SK-N-SH (cell line): ENCODE data around the gene TPSG1. TPM values are rescaled to one million over a fixed set of nuclear protein-coding genes. Genes with fewer than 3 reads are reported as not detected.

ENCODE experiments used
- CTCF ChIA-PET: fragments of 300-600, 350-600 bp; formaldehyde crosslinking; extraction: SDS; loops from one replicate; lab custom pipeline; 2021; lab: Yijun Ruan, JAX
- POLR2A ChIA-PET: fragments of 350-600 bp; sonication (Branson Sonifier 250); formaldehyde crosslinking; extraction: SDS; loops from one replicate; lab custom pipeline; 2020; ENCODE audit warnings: antibody characterized with exemption, inconsistent platforms; lab: Yijun Ruan, JAX
- DNase-seq: peaks from one replicate; pipeline ENCODE4 v3.0.0; 2012
- H2AFZ ChIP-seq: fragments of 200-600 bp; sonication (generic); 2 replicates; pipeline ENCODE4 v1.8.1; 2016; ENCODE audit warnings: antibody characterized with exemption, mild to moderate bottlenecking, low read depth
- H3F3A ChIP-seq: fragments of 200-600 bp; sonication (generic); replicated peaks from 2 replicates; pipeline ENCODE3; 2016; ENCODE audit warnings: antibody characterized with exemption, mild to moderate bottlenecking; ENCODE audit not compliant: insufficient read depth
- H3K27ac ChIP-seq, 2 experiments: fragments of 200-500 bp in 1 of 2; fragments of 200-600 bp in 1 of 2; sonication (Bioruptor generic) in 1 of 2; sonication (generic), shearing (Covaris generic) in 1 of 2; 2 replicates each; pipeline versions ENCODE4 v1.5.1 to v1.6.1; 2014 to 2016; ENCODE audit warnings: low read depth in 2 of 2, inconsistent platforms in 1 of 2, low read length in 1 of 2, mild to moderate bottlenecking in 1 of 2, mixed read lengths in 1 of 2
- H3K27me3 ChIP-seq: fragments of 200-600 bp; sonication (generic), shearing (Covaris generic); 2 replicates; pipeline ENCODE4 v1.6.1; 2016; ENCODE audit warnings: mixed run types; ENCODE audit not compliant: insufficient read depth
- H3K36me3 ChIP-seq, 2 experiments: fragments of 200-500 bp in 1 of 2; fragments of 200-600 bp in 1 of 2; sonication (Bioruptor generic) in 1 of 2; sonication (generic) in 1 of 2; replicated peaks in 1 of 2; 2 replicates each; pipeline versions ENCODE3 to v1.5.1; 2014 to 2016; ENCODE audit warnings: low read length in 1 of 2, mild to moderate bottlenecking in 1 of 2; ENCODE audit not compliant: insufficient read depth in 2 of 2, control insufficient read depth in 1 of 2
- H3K4me1 ChIP-seq, 2 experiments: fragments of 200-500 bp in 1 of 2; fragments of 200-600 bp in 1 of 2; sonication (Bioruptor generic) in 1 of 2; sonication (generic), shearing (Covaris generic) in 1 of 2; 2 replicates each; pipeline versions ENCODE4 v1.5.1 to v1.6.1; 2014 to 2016; ENCODE audit warnings: low read depth in 1 of 2, low read length in 1 of 2, mixed run types in 1 of 2; ENCODE audit not compliant: insufficient read depth in 2 of 2, control insufficient read depth in 1 of 2
- H3K4me2 ChIP-seq: fragments of 200-600 bp; sonication (generic), shearing (Covaris generic); 2 replicates; pipeline ENCODE4 v1.6.1; 2017; ENCODE audit warnings: mixed run types
- H3K4me3 ChIP-seq, 2 experiments: fragments of 200-500 bp in 1 of 2; fragments of 200-600 bp in 1 of 2; sonication (Bioruptor generic) in 1 of 2; sonication (generic), shearing (Covaris generic) in 1 of 2; 2 replicates each; pipeline versions ENCODE4 v1.5.1 to v1.8.1; 2014 to 2016; ENCODE audit warnings: low read depth in 2 of 2, inconsistent platforms in 1 of 2, low read length in 1 of 2, mild to moderate bottlenecking in 1 of 2, mixed read lengths in 1 of 2, moderate library complexity in 1 of 2
- H3K79me2 ChIP-seq: fragments of 200-600 bp; sonication (generic); 2 replicates; pipeline ENCODE4 v1.8.1; 2017; ENCODE audit warnings: mild to moderate bottlenecking; ENCODE audit not compliant: insufficient read depth
- H3K9ac ChIP-seq: fragments of 200-600 bp; sonication (generic); 2 replicates; pipeline ENCODE4 v1.6.1; 2017; ENCODE audit warnings: mixed run types
- H3K9me2 ChIP-seq: fragments of 200-600 bp; sonication (generic); 2 replicates; pipeline ENCODE4 v1.6.1; 2017; ENCODE audit warnings: mixed run types
- H3K9me3 ChIP-seq: fragments of 200-600 bp; sonication (generic); 2 replicates; pipeline ENCODE4 v1.6.1; 2017; ENCODE audit warnings: mixed run types, mild to moderate bottlenecking, moderate library complexity
- H4K20me1 ChIP-seq: fragments of 200-600 bp; sonication (generic); 2 replicates; pipeline ENCODE4 v1.6.1; 2017; ENCODE audit warnings: mild to moderate bottlenecking, mixed run types; ENCODE audit not compliant: insufficient read depth
- CHD2 ChIP-seq: fragments of 150-350 bp; IDR thresholded peaks from 2 replicates; pipeline ENCODE4 v1.6.1; 2018; ENCODE audit warnings: low read length; ENCODE audit not compliant: partially characterized antibody
- EP300 ChIP-seq, 2 experiments: IDR thresholded peaks; 2 replicates each; pipeline versions ENCODE4 v1.4.0 to v1.6.1; 2012; ENCODE audit warnings: borderline replicate concordance in 1 of 2, low read depth in 1 of 2, low read length in 1 of 2
- EZH2phosphoT487 ChIP-seq: fragments of 200-600 bp; sonication (generic); IDR thresholded peaks from 2 replicates; pipeline ENCODE4 v1.6.1; 2017; ENCODE audit warnings: low read depth, mixed run types, mild to moderate bottlenecking, antibody characterized with exemption, moderate library complexity, borderline replicate concordance
- REST ChIP-seq: IDR thresholded peaks from 2 replicates; pipeline ENCODE4 v1.6.1; 2012; ENCODE audit warnings: mild to moderate bottlenecking, low read depth, low read length, moderate library complexity
- TAF1 ChIP-seq: IDR thresholded peaks from 2 replicates; pipeline ENCODE4 v1.6.1; 2012; ENCODE audit warnings: low read depth, mild to moderate bottlenecking, low read length, moderate library complexity, borderline replicate concordance
- TCF12 ChIP-seq: IDR thresholded peaks from 2 replicates; pipeline ENCODE4 v1.4.0; 2012
- USF2 ChIP-seq: fragments of 150-350 bp; IDR thresholded peaks from 2 replicates; pipeline ENCODE4 v1.6.1; 2017; ENCODE audit warnings: antibody characterized with exemption, low read length, low read depth, borderline replicate concordance
- WGBS: methylation state at CpG from one replicate; pipeline ENCODE4 v1.1.6; 2017; ENCODE audit warnings: low lambda C conversion rate; 5-methylcytosine and 5-hydroxymethylcytosine counted together
- polyA plus RNA-seq, 3 experiments: library from polyadenylated mRNA; depleted of rRNA; stranded (reverse); fragments of >200 nt; gene quantifications; 2 replicates each; pipeline ENCODE4 v1.2.3, GENCODE V29; 2012

The TPSG1 gene
- polyA plus RNA-seq, 1 of the 3 experiments (the other 2 are of a cell fraction): not detected

- Histone ChIP-seq H3K9ac (no peak overlapping the region), H3K4me2 (no peak overlapping the region), H3K4me3 (no peak overlapping the region), H3K27me3 (peaks cover 60% of the 10 kb centered on the region), H3K9me2 (no peaks in the 10 kb centered on the region), H3K79me2 (no peaks in the 10 kb centered on the region), H2AFZ (no peak overlapping the region), H3K9me3 (no peaks in the 10 kb centered on the region), H3F3A (peaks cover 10% of the 10 kb centered on the region), H3K4me1 (peaks cover 0 to 2% of the 10 kb centered on the region in 2 experiments; a peak in 1 of 4 replicates), H3K36me3 (no peaks in the 10 kb centered on the region), H4K20me1 (no peaks in the 10 kb centered on the region), H3K27ac (no peak overlapping the region)
- no peak for TF ChIP-seq REST
- TF ChIP-seq CHD2: no peak
- TF ChIP-seq EP300 (IDR thresholded peaks at IDR 0.05; ENCODE audit: borderline replicate concordance in 1 of 2, low read depth in 1 of 2, low read length in 1 of 2): no peak
- TF ChIP-seq EZH2phosphoT487: no peak
- TF ChIP-seq USF2: no peak
- DNase-seq: no peak
- POLR2A ChIA-PET: no interaction called here
- 45% methylated on average over 3 of the region's 15 CpGs for WGBS
- CTCF ChIA-PET: no interaction called here
Observed at GRCh38 chr16:1263591-1264344, 38.7 kb upstream of the TPSG1 start.

- 47% methylated on average over 2 of the region's 9 CpGs for WGBS
- CTCF ChIA-PET: no interaction called here
- Histone ChIP-seq H2AFZ (no peak overlapping the region), H4K20me1 (no peaks in the 10 kb centered on the region), H3K9me3 (no peaks in the 10 kb centered on the region), H3K4me1 (peaks cover 0 to 2% of the 10 kb centered on the region in 2 experiments; a peak in 1 of 4 replicates), H3K36me3 (no peaks in the 10 kb centered on the region), H3K79me2 (no peaks in the 10 kb centered on the region), H3K9ac (no peak overlapping the region), H3K4me2 (no peak overlapping the region), H3K27me3 (peaks cover 57% of the 10 kb centered on the region), H3F3A (peaks cover 10% of the 10 kb centered on the region), H3K27ac (no peak overlapping the region), H3K4me3 (no peak overlapping the region), H3K9me2 (no peaks in the 10 kb centered on the region)
- POLR2A ChIA-PET: no interaction called here
- TF ChIP-seq TCF12: no peak
- TF ChIP-seq TAF1: no peak
- no peak for DNase-seq
Observed at GRCh38 chr16:1262846-1263221, 37.8 kb upstream of the TPSG1 start.
